Stimulated activated CD4-positive, alpha-beta T cell treated with anti-CD3 and anti-CD28 coated beads, TNF-alpha, amount 100 ng/mL, for 4 hours (primary cell): ENCODE data around the gene USP43.
"Not testable (repeated sequence)": the region's sequence is repeated elsewhere in the genome, so short reads cannot be mapped to it uniquely, and the experiment has no call there.

Source experiments
- DNase-seq, 3 experiments: peaks; one replicate each; pipeline ENCODE4 v3.0.0-alpha.2; 2020; ENCODE audit warnings: low read depth in 3 of 3

USP43 gene

GRCh38 chr17:9663511-9663910 lies 18.2 kb downstream of the USP43 start:
- not testable (repeated sequence) for DNase-seq

GRCh38 chr17:9666461-9667050 lies 21.2 kb downstream of the USP43 start:
- no peak for DNase-seq

- DNase-seq: no peak
Measured at GRCh38 chr17:9668517-9668916, 23.2 kb downstream of the USP43 start.

- DNase-seq: no peak
Measured at GRCh38 chr17:9669551-9670008, 24.3 kb downstream of the USP43 start.

GRCh38 chr17:9670596-9670995 lies 25.3 kb downstream of the USP43 start:
- DNase-seq: no peak

GRCh38 chr17:9671559-9671958 lies 26.2 kb downstream of the USP43 start:
- DNase-seq: no peak

- DNase-seq: no peak
Measured at GRCh38 chr17:9672266-9672665, 26.9 kb downstream of the USP43 start.

GRCh38 chr17:9672691-9673090 lies 27.4 kb downstream of the USP43 start:
- DNase-seq: no peak

GRCh38 chr17:9676084-9676483 lies 30.8 kb downstream of the USP43 start:
- DNase-seq: no peak

- DNase-seq: no peak
Measured at GRCh38 chr17:9676820-9677310, 31.5 kb downstream of the USP43 start.

- DNase-seq: no peak
Measured at GRCh38 chr17:9677411-9677810, 32.1 kb downstream of the USP43 start.

GRCh38 chr17:9677896-9678295 lies 32.6 kb downstream of the USP43 start:
- DNase-seq: no peak

- no peak for DNase-seq
Measured at GRCh38 chr17:9684955-9685621, 39.8 kb downstream of the USP43 start.

- DNase-seq: no peak
Measured at GRCh38 chr17:9693755-9694154, 48.4 kb downstream of the USP43 start.

GRCh38 chr17:9696279-9697044 lies 51.1 kb downstream of the USP43 start:
- DNase-seq: no peak

- no peak for DNase-seq
Measured at GRCh38 chr17:9700136-9700535, 54.8 kb downstream of the USP43 start.

- DNase-seq: no peak
Measured at GRCh38 chr17:9700754-9701476, 55.6 kb downstream of the USP43 start.

- no peak for DNase-seq
Measured at GRCh38 chr17:9702482-9702881, 57.2 kb downstream of the USP43 start.

GRCh38 chr17:9702914-9703780 lies 57.8 kb downstream of the USP43 start:
- no peak for DNase-seq

- no peak for DNase-seq
Measured at GRCh38 chr17:9703781-9704082, 58.4 kb downstream of the USP43 start.

GRCh38 chr17:9705745-9706144 lies 60.4 kb downstream of the USP43 start:
- DNase-seq: no peak
